CD4-positive, alpha-beta memory T cell (primary cell): ENCODE measurements around the gene NPEPL1. TPM values are rescaled to one million over a fixed set of nuclear protein-coding genes. Genes with fewer than 3 reads are reported as not detected.

Experiments used
- CTCF ChIA-PET: fragments of 350-600 bp; sonication (Branson Sonifier 250); formaldehyde crosslinking; loops from one replicate; lab custom pipeline; 2021; ENCODE audit warnings: inconsistent platforms; ENCODE audit not compliant: partially characterized antibody; lab: Charles Lee
- POLR2A ChIA-PET: fragments of 350-600 bp; sonication (Branson Sonifier 250); formaldehyde crosslinking; loops from one replicate; lab custom pipeline; 2021; ENCODE audit not compliant: partially characterized antibody; lab: Charles Lee
- DNase-seq, 5 donors: peaks; one replicate each; pipeline versions ENCODE4 v3.0.0 to v3.0.0-alpha.2; 2020 to 2022; ENCODE audit warnings: mixed read lengths in 1 of 5
- H3K27ac ChIP-seq: one replicate; pipeline ENCODE4 v1.7.0; 2013; ENCODE audit warnings: low read depth, low read length
- H3K27me3 ChIP-seq: 2 replicates; pipeline ENCODE4 v1.7.0; 2013; ENCODE audit warnings: mild to moderate bottlenecking, low read length, moderate library complexity; ENCODE audit not compliant: insufficient read depth
- H3K36me3 ChIP-seq: 2 replicates; pipeline ENCODE4 v1.7.0; 2013; ENCODE audit warnings: mild to moderate bottlenecking, low read length, moderate library complexity; ENCODE audit not compliant: insufficient read depth
- H3K4me1 ChIP-seq: 2 replicates; pipeline ENCODE4 v1.7.0; 2013; ENCODE audit warnings: mild to moderate bottlenecking, low read length, moderate library complexity; ENCODE audit not compliant: insufficient read depth
- H3K4me3 ChIP-seq, 2 donors: one replicate each; pipeline ENCODE4 v1.7.0; 2013; ENCODE audit warnings: low read length in 2 of 2, mild to moderate bottlenecking in 1 of 2
- H3K9me3 ChIP-seq, 2 donors: one replicate each; pipeline ENCODE4 v1.7.0; 2013; ENCODE audit warnings: low read length in 2 of 2, control low read depth in 1 of 2; ENCODE audit not compliant: control insufficient read depth in 1 of 2
- H3K27ac Mint-ChIP-seq, 7 donors: one replicate each; pipeline ENCODE4 v1.8.0; 2020 to 2021; ENCODE audit warnings: mixed read lengths in 7 of 7, mild to moderate bottlenecking in 6 of 7, inconsistent platforms in 3 of 7, moderate library complexity in 3 of 7
- H3K27me3 Mint-ChIP-seq, 2 donors: one replicate each; pipeline ENCODE4 v1.8.0; 2020 to 2021; ENCODE audit warnings: mixed read lengths in 2 of 2
- H3K36me3 Mint-ChIP-seq, 2 donors: one replicate each; pipeline ENCODE4 v1.8.0; 2020 to 2021; ENCODE audit warnings: mixed read lengths in 2 of 2, inconsistent platforms in 1 of 2, mild to moderate bottlenecking in 1 of 2
- H3K4me1 Mint-ChIP-seq, 4 donors: one replicate each; pipeline ENCODE4 v1.8.0; 2020 to 2021; ENCODE audit warnings: mixed read lengths in 4 of 4, mild to moderate bottlenecking in 1 of 4
- H3K4me3 Mint-ChIP-seq, 8 donors: one replicate each; pipeline ENCODE4 v1.8.0; 2020 to 2021; ENCODE audit warnings: mixed read lengths in 8 of 8, mild to moderate bottlenecking in 7 of 8, moderate library complexity in 6 of 8, inconsistent platforms in 3 of 8
- H3K9me3 Mint-ChIP-seq, 8 donors: one replicate each; pipeline ENCODE4 v1.8.0; 2020 to 2021; ENCODE audit warnings: mixed read lengths in 8 of 8, mild to moderate bottlenecking in 5 of 8, inconsistent platforms in 3 of 8, moderate library complexity in 1 of 8
- intact Hi-C: fragments of 100-400 bp; cut with micrococcal nuclease; formaldehyde crosslinking; loops from one replicate; pipeline ENCODE4 v1.15.1; 2023
- polyA plus RNA-seq, 2 donors: library from polyadenylated mRNA; unstranded; fragments of 300-500 nt; fragmentation: Illumina TruSeq; gene quantifications; one replicate each; pipeline ENCODE4 v1.2.3, GENCODE V29; 2021
- total RNA-seq, 2 experiments: library from RNA; stranded (reverse); gene quantifications; one replicate each; pipeline ENCODE4 v1.2.3, GENCODE V29; 2021

NPEPL1 gene
- total and polyA plus RNA-seq, 4 experiments from 2014 or later: 8.9 to 44.8 (median 28.1) TPM

GRCh38 chr20:58695895-58696375, 3.3 kb downstream of the NPEPL1 start:
- POLR2A ChIA-PET: no interaction called here
- no peak overlapping the region for H3K27ac ChIP-seq
- no peaks in the 10 kb centered on the region for H3K27me3 Mint-ChIP-seq
- peaks cover 1 to 14% (median 10%) of the 10 kb centered on the region in 4 donors for H3K4me1 Mint-ChIP-seq
- H3K9me3 Mint-ChIP-seq: no peaks in the 10 kb centered on the region
- no peak overlapping the region for H3K4me3 Mint-ChIP-seq
- peaks cover 16% of the 10 kb centered on the region for H3K4me1 ChIP-seq
- intact Hi-C loops: no loop called here
- H3K27ac Mint-ChIP-seq: no peak overlapping the region
- H3K4me3 ChIP-seq: no peak overlapping the region
- no peaks in the 10 kb centered on the region for H3K27me3 ChIP-seq
- H3K36me3 Mint-ChIP-seq: peaks cover 7 to 25% of the 10 kb centered on the region in 2 donors
- CTCF ChIA-PET: interaction anchor here (1.0 kb wide), 1 partner anchor 10 kb away, joined by 4 read pairs; no protein-coding TSS in a partner anchor
- no peak for DNase-seq
- H3K9me3 ChIP-seq: no peaks in the 10 kb centered on the region
- H3K36me3 ChIP-seq: peaks cover 10% of the 10 kb centered on the region

GRCh38 chr20:58696411-58696961, 3.9 kb downstream of the NPEPL1 start:
- CTCF ChIA-PET: no interaction called here

GRCh38 chr20:58697201-58697866, 4.7 kb downstream of the NPEPL1 start:
- H3K4me1 ChIP-seq: peaks cover 16% of the 10 kb centered on the region
- Mint-ChIP-seq H3K27me3 (no peaks in the 10 kb centered on the region), H3K9me3 (no peaks in the 10 kb centered on the region), H3K27ac (peak overlapping the region in 2 of 7 donors; percentile 9 to 30), H3K4me1 (peaks cover 1 to 11% (median 7%) of the 10 kb centered on the region in 4 donors), H3K4me3 (no peak overlapping the region), H3K36me3 (peaks cover 9 to 29% of the 10 kb centered on the region in 2 donors)
- no peak overlapping the region for H3K4me3 ChIP-seq
- no peaks in the 10 kb centered on the region for H3K9me3 ChIP-seq
- POLR2A ChIA-PET: no interaction called here
- CTCF ChIA-PET: no interaction called here
- intact Hi-C loops: no loop called here
- no peak for DNase-seq
- H3K27me3 ChIP-seq: no peaks in the 10 kb centered on the region
- H3K27ac ChIP-seq: no peak overlapping the region
- H3K36me3 ChIP-seq: peaks cover 10% of the 10 kb centered on the region

More at GRCh38 chr20:58696411-58696961, 3.9 kb downstream of the NPEPL1 start:
- Mint-ChIP-seq H3K9me3 (no peaks in the 10 kb centered on the region), H3K27ac (no peak overlapping the region), H3K4me3 (no peak overlapping the region), H3K4me1 (peaks cover 1 to 14% (median 9%) of the 10 kb centered on the region in 4 donors), H3K27me3 (no peaks in the 10 kb centered on the region), H3K36me3 (peaks cover 7 to 24% of the 10 kb centered on the region in 2 donors)
- H3K36me3 ChIP-seq: peaks cover 10% of the 10 kb centered on the region
- POLR2A ChIA-PET: no interaction called here
- H3K4me1 ChIP-seq: peaks cover 16% of the 10 kb centered on the region
- no peak overlapping the region for H3K27ac ChIP-seq
- intact Hi-C loops: no loop called here
- H3K9me3 ChIP-seq: no peaks in the 10 kb centered on the region
- no peak for DNase-seq
- H3K27me3 ChIP-seq: no peaks in the 10 kb centered on the region
- H3K4me3 ChIP-seq: no peak overlapping the region

GRCh38 chr20:58697867-58698703, 5.5 kb downstream of the NPEPL1 start:
- H3K27ac ChIP-seq: no peak overlapping the region
- ChIA-PET POLR2A (no interaction called here), CTCF (no interaction called here)
- Mint-ChIP-seq H3K36me3 (peaks cover 17 to 35% of the 10 kb centered on the region in 2 donors), H3K4me1 (peaks cover 3 to 11% (median 7%) of the 10 kb centered on the region in 4 donors), H3K9me3 (no peaks in the 10 kb centered on the region), H3K4me3 (no peak overlapping the region), H3K27ac (peak overlapping the region in 4 of 7 donors; percentile 51 to 89 (median 68)), H3K27me3 (no peaks in the 10 kb centered on the region)
- H3K9me3 ChIP-seq: no peaks in the 10 kb centered on the region
- peaks cover 14% of the 10 kb centered on the region for H3K36me3 ChIP-seq
- H3K4me1 ChIP-seq: peaks cover 16% of the 10 kb centered on the region
- no peak for DNase-seq
- intact Hi-C loops: no loop called here
- no peaks in the 10 kb centered on the region for H3K27me3 ChIP-seq
- no peak overlapping the region for H3K4me3 ChIP-seq

- Histone ChIP-seq H3K27ac (no peak overlapping the region), H3K4me3 (no peak overlapping the region), H3K4me1 (peaks cover 8% of the 10 kb centered on the region), H3K9me3 (no peaks in the 10 kb centered on the region), H3K36me3 (peaks cover 23% of the 10 kb centered on the region), H3K27me3 (no peaks in the 10 kb centered on the region)
- peaks cover 23 to 42% of the 10 kb centered on the region in 2 donors for H3K36me3 Mint-ChIP-seq
- H3K4me1 Mint-ChIP-seq: peaks cover 0 to 7% (median 3%) of the 10 kb centered on the region in 4 donors
- intact Hi-C loops: no loop called here
- DNase-seq: no peak
- no peaks in the 10 kb centered on the region for H3K9me3 Mint-ChIP-seq
- CTCF ChIA-PET: interaction anchor here (0.6 kb wide), 1 partner anchor 49 kb away, joined by 3 read pairs; no protein-coding TSS in a partner anchor
- POLR2A ChIA-PET: no interaction called here
- H3K4me3 Mint-ChIP-seq: peak overlapping the region in 1 of 8 donors; percentile 50
- no peak overlapping the region for H3K27ac Mint-ChIP-seq
- H3K27me3 Mint-ChIP-seq: no peaks in the 10 kb centered on the region
Observed at GRCh38 chr20:58698741-58699622, 6.4 kb downstream of the NPEPL1 start.

GRCh38 chr20:58699623-58700107, 7.1 kb downstream of the NPEPL1 start:
- Histone ChIP-seq H3K4me3 (no peak overlapping the region), H3K36me3 (peaks cover 25% of the 10 kb centered on the region), H3K27ac (no peak overlapping the region), H3K27me3 (no peaks in the 10 kb centered on the region), H3K9me3 (no peaks in the 10 kb centered on the region), H3K4me1 (peaks cover 3% of the 10 kb centered on the region)
- ChIA-PET POLR2A (interaction anchor here (1.4 kb wide), 1 partner anchor 48 kb away, joined by 5 read pairs; the partner anchor contains the start of gene STX16), CTCF (interaction anchor here (0.6 kb wide), 1 partner anchor 49 kb away, joined by 3 read pairs; no protein-coding TSS in a partner anchor)
- no peaks in the 10 kb centered on the region for H3K9me3 Mint-ChIP-seq
- DNase-seq: no peak
- no peaks in the 10 kb centered on the region for H3K27me3 Mint-ChIP-seq
- H3K4me3 Mint-ChIP-seq: peak overlapping the region in 1 of 8 donors; percentile 50
- H3K4me1 Mint-ChIP-seq: peaks cover 0 to 2% (median under 1%) of the 10 kb centered on the region in 4 donors
- intact Hi-C loops: no loop called here
- H3K27ac Mint-ChIP-seq: no peak overlapping the region
- peaks cover 25 to 46% of the 10 kb centered on the region in 2 donors for H3K36me3 Mint-ChIP-seq
